ENCODE results near the gene TBCK.
"Not testable (repeated sequence)": the region's sequence is repeated elsewhere in the genome, so short reads cannot be mapped to it uniquely, and the experiment has no call there.

The TBCK gene

DNA sequence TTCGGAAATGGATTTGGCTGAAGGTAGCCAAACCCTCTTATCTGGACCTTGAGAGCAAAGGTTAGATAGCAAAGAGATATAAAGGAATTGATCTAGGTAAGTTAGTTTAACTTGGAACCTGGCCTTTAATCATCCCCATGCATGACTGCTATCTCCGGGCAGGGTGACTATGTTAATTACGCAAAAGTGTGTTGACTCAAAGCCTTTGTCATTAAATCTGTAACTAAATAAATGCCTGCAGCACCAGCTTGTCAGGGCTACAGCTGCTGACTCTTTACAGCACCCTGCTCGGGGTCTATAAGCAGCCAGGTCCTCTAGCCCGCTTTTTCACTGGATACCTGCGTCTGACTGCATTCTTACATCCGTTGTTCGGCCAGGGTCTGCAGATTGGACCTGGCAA lies 201.7 kb downstream of the TBCK start:
- DNase-seq (ENCODE audit: low read depth): no peak

DNA sequence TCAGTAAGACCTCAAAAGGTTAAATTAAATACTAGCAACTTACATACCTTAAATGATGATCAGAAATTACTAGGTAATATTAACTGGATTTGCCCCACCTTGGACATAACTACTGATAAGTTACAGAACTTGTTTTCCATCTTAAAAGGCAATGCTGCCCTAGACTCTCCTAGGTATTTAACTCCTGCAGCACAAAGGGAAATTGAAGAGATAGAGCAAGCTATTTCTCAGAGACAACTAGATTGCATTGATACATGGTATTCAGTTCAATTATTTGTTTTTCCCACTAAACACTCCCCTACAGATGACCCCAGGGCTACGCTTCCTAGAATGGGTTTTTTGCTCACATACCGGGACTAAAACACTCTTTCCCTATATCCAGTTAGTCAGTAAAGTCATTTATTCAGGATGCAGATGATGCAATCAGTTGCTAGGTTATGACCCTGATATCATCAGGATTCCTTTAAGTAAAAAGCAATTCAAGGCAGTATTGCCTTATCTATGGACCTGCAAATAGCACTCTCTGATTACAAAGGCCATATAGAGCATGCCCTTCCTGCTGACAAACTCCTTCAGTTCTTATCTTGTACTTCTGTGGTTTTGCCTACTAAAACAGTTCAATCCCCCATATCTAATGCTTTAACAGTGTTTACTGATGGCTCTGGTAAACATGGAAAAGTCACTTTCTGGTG lies 204.1 kb downstream of the TBCK start:
- DNase-seq (ENCODE audit: low read depth): not testable (repeated sequence)

DNA sequence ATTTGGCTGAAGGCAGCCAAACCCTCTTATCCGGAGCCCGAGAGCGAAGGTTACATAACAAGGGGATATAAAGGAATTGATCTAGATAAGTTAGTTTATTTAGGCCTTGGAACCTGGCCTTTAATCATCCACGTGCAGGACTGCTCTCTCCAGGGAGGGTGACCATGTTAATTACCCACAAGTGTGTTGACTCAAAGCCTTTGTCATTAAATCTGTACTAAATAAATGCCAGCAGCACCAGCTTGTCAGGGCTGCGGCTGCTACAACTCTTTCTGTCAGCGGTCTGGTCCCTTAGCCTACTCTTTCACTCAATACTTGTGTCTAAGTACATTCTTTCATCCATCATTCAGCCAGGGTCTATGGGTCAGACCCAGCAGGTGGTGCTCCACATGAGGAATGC lies 206.1 kb downstream of the TBCK start:
- DNase-seq (ENCODE audit: low read depth): no peak

DNA sequence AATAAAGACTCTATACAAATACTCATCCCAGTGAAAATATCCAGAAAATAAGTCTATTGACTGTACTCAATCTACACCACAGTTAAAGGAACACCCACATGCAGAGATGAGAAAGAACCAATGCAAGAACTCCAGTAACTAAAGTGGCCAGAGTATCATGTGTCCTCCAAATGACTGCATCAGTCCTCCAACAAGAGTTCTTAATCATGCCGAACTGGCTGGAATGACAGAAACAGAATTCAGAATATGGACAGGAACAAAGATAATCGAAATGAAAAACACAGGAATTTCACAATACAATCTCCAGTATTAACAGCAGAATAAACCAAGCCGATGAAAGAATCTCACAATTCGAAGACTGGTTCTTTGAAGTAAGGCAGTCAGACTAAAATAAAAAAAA lies 210.3 kb downstream of the TBCK start:
- no peak for DNase-seq (ENCODE audit: low read depth)

DNA sequence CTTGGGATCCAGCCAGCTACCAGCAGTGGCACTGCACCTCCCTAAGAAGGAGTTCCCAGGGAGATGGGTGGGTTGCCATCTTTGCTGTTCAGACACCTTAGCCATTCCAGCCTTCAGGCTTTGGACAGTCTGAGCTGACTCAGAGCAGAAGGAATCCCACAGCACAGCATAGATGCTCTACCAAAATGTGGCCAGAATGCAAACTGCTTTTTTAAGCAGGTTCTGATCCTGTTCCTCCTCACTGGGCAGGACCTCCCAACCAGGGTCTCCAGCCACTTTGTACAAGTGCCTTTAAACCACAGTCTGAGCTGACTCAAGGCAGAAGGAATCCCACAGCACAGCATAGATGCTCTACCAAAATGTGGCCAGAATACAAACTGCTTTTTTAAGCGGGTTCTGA lies 211.7 kb downstream of the TBCK start:
- DNase-seq (ENCODE audit: low read depth): no peak

DNA sequence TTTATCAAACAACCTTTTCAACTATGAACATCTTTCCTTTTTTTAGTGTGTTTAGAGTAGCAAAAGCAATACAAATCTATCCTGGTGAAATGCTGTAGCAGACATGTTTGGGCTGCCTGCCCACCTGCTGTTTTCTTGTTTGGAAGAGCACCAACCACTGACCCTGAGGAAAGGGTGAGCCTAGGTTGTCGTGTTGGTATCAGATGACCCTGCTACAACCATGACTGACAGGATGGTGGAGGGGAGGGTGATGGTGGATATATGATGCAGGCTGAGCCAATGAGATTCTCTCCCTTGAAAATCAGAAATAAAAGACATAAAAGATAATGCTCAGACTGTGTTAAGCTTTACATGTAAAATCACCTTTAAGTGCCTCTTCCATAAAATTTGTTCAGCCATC lies 219.6 kb downstream of the TBCK start:
- no peak for DNase-seq (ENCODE audit: low read depth)

DNA sequence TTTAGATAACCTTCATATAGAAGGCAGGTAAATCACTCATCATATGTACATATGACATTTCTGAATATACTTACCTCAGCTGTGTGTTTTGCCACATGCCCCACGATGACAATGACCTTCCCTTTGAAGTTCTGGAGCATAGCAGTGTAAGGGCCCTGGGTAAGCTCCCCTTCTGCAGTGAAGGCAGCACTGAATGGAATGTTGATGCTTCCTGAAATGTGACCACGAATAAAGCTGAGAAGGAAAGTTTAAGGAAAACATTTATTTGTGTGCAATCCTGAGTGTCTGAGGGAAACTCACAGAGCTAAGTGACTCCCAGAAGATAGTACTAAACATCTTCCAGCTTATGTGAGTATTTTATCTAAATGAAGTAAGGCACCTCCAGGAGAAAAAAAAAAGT lies 220.6 kb downstream of the TBCK start:
- DNase-seq (ENCODE audit: low read depth): no peak

DNA sequence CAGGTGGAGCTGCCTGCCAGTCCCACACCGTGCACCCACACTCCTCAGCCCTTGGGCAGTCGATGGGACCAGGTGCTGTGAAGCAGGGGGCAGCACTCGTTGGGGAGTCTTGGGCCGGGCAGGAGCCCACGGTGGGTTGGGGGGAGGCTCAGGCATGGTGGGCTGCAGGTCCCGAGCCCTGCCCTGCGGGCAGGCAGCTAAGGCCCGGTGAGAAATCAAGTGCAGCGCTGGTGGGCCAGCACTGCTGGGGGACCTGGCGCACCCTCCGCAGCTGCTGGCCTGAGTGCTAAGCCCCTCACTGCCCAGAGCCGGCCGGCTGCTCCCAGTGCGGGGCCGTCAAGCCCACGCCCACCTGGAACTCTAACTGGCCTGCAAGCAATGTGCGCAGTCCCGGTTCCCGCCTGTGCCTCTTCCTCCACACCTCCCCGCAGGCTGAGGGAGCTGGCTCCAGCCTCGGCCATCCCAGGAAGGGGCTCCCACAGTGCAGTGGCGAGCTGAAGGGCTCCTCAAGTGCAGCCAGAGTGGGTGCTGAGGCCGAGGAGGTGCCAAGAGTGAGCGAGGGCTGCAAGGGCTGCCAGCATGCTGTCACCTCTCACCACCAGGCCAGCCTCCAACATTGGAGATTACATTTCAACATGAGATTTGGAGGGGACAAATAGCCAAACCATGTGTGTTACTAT lies 223.5 kb downstream of the TBCK start:
- no peak for DNase-seq (ENCODE audit: low read depth)

DNA sequence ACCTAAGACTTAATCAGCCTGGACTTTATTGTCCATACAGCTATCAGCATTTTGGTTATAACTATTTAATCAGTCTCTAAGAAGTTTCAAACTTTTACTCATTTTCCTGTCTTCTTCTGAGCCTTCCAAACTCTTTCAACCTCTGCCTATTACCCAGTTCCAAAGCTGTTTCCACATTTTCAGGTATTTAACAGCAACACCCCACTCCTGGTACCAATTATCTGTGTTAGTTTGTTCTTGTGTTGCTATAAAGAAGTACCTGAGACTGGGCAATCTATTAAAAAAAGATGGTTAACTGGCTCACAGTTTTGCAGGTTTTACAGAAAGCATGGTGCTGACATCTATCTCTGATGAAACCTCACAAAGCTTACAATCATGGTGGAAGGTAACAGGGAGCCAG lies 225.2 kb downstream of the TBCK start:
- no peak for DNase-seq (ENCODE audit: low read depth)

DNA sequence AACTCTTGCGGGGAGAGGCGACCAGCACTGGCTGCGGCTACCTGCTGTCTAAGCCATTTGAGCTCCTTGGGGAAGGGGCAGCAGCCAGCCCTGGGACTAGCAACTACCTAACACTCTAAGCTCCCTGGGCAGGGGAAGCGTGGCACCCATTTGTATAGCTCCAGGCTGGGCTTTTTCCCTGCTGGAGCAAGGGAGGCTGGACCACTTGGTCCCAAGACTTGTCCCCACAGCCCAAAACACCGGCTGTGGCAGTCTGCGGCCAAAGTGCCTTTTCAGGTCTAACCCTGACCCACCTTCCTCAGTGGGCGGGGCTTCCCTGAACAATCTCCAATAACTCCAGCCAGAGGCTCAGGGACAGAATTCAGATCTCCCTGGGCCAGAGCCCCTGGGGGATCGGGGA lies 232.9 kb downstream of the TBCK start:
- DNase-seq (ENCODE audit: low read depth): no peak

DNA sequence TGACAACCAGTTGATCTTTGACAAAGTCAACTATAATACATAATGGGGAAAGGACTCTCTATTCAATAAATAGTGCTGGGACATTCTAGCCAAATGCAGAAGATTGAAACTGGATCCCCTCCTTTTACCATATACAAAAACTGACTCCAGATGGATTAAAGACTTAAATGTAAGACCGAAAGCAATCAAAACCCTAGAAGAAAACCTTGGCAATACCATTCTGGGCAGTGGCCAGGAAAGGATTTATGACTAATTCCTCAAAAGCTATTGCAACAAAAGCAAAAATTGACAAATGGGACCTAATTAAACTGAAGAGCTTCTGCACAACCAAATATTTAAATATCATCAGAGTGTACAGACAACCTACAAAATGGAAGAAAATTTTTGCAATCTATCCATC lies 235.6 kb downstream of the TBCK start:
- no peak for DNase-seq (ENCODE audit: low read depth)

DNA sequence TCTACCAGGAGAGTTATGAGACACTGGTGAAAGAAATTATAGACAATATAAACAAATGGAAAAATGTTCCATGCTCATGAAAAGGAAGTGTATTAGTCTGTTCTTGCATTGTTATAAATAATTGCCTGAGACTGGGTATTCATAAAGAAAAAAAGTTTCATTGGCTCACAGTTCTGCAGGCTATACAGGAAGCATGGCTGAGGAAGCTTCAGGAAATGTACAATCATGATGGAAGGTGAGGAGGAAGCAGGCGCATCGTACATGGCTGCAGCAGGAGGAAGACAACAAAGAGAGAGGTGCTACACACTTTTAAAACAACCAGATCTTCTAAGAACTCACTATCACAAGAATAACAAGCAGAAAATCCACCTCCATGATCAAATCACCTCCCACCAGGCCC lies 236.4 kb downstream of the TBCK start:
- no peak for DNase-seq (ENCODE audit: low read depth)

DNA sequence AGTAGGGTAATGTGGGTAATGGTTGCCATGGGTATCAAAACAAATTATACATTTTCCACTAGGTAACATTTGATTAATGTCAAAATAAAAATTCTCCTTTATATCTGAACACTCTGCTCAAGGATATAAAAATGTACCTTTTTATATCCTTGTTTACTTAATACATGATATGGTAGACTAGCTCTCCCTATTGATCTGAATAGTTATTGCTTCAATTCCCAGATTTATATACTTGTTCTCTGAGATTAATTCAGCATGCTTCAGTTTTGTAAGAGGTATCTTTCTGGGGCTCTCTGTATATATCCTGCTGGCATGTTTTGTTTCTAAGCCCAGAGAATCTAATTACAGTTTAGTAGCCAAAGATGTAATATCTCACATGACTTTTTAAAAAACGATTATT lies 251.0 kb downstream of the TBCK start:
- no peak for DNase-seq (ENCODE audit: low read depth)

DNA sequence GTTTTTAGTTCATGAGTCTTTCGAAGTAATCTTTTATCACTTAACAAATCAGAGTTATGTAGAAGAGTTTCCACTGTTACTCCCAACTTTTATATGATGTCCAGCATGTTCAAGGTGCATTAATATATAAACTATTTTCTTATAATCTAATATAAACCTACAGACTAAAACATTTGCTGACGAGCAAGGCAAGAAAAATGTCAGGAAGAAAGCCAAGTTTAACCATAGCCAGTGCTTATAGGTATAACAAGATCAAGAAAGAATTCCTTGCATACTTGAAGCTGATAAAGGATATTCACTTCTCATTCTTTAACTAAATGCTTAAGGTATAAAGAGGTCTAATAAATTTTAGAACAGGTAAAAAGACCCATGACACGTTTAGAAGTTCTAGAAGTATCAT lies 253.0 kb downstream of the TBCK start:
- DNase-seq (ENCODE audit: low read depth): no peak

DNA sequence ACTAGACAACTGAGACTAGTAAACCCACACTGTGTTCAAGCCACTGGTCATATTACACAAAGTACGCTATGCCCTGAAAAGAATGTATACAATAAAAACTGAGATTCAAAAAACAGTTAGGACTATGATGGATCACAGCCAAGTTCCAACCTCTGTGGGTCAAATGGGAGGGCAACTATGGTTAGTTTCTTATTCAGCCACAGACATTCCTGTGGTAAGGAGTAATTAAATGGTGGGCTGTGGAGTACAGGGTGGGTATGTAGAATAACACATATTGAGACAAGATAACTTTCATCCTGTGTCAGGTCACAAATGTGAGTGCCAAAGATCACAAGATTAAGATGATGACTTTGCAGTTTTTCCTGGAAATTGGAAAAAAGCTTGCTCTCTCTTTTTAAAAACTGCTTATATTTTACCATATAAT lies 253.5 kb downstream of the TBCK start:
- no peak for DNase-seq (ENCODE audit: low read depth)

DNA sequence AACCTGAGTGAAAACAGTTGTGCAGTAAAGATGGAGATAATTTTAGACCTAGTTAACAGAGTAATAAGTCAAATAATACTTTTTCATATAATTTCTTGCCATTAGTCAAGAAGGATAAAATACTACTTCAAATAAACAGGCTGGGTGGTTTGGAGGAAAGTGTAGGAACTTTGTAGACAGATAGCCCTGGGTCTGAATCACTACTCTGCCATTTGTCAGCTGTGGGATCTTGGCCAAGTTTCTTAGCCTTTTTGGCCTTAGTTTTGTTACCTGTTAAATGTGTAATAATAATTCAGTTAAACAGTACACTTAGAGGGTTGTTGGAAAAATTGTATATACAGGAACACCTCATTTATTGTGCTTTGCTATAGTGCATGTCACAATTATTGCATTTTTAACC lies 257.1 kb downstream of the TBCK start:
- no peak for DNase-seq (ENCODE audit: low read depth)

DNA sequence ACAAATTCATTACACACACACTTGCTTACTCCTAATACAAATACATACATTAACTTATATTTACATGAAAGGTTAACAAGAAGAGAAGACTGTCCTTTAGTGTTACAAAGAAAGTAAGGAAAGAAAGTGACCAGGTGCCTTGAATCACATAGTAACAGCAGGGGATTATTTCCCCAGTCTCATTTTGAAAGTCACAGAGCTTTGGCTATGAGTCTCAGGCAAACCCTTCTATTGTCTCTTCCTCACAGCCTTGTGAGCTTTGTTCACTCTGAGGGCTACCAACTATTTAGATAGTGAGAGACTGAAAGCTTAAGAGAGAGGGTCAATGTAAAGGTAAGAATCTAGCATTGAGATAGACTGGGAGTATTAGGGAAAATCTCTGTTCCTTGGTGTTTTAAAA lies 259.1 kb downstream of the TBCK start:
- DNase-seq (ENCODE audit: low read depth): no peak

DNA sequence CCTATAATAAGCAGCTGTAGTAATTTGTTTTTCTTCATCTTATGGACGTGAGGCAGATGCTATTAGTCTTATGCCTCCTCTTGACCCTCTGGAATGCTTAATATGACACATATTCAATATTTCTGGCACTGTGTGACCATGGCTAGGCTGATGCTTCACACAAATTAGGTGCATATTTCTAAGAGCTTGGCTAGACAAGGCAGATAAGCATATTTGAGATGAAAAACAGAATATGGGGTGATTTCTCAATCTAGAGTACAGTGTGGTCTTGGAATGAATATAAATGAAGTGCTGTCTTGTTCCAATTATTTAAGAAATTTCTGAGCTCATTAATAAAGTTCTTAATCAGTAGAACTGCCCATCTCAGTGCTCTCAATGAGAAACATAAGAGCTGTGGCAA lies 264.5 kb downstream of the TBCK start:
- DNase-seq (ENCODE audit: low read depth): no peak

DNA sequence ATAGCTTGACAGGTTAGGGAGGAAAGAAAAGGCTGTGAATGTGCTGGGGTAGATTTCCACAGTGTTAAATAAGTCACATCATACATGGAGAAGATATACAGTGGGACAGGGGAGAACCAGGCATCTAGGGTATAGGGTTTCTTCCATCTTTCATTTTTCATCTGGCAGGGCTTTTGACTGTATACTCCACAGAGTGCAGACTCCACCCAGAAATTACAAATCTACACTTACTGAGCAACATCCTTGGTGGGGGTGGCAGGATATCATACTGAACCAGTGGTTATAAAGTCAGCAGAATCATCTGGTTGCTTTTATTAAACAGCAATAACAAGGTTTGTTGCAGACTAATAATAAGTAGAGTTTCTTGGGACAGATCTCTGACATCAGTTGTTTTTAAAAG lies 266.5 kb downstream of the TBCK start:
- DNase-seq (ENCODE audit: low read depth): no peak

DNA sequence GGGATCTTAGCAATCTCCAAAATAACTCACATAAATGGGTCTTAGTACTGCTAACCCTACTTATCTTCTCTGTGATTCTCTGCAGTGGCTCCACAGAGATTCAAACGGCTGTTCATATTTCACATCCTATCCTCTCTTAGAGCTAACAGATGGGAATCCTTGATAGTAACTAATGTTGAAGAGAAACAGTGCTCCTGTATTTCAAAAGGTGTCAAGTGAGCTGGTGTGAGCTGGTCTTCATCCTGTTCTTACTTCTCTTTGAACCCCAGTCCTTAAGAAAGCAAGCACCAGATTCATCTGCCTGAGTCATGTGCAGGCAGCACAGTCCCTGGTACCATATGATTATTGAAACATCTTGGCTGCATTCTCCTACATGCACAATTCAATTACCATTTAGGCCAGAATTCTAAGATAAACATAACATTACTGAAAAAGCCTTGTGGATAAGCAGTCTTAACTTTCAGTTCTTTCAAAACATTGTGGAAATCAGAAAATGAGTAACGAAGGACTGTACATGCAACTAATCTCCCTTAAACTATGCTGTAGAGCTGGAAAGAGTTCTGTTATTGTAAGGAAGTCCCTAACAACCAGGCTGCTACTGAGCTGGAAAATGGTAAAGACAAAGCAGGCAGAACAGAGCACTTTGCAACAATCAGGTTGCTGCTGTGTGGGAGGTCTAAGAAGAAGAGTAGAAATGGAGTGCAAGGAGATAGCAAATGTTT lies 267.6 kb downstream of the TBCK start:
- DNase-seq (ENCODE audit: low read depth): no peak

DNA sequence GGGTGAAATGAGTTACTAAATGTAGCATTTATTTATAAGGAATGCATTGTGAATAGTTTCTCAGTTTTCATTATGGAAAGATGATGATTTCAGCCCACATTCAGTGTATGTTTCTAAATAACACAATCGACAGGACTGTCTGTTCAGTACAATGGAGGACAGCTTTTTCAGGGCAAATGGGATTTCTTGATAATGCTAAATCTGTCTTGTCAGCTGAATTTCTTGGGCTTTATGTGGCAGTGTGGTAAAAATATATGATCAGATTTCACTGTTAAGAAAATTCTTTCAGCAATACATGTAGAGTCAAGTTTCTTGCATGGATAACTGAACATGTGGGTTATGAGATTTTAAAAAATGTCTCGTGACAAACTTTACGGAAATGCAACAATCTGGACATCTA lies 269.9 kb downstream of the TBCK start:
- no peak for DNase-seq (ENCODE audit: low read depth)

DNA sequence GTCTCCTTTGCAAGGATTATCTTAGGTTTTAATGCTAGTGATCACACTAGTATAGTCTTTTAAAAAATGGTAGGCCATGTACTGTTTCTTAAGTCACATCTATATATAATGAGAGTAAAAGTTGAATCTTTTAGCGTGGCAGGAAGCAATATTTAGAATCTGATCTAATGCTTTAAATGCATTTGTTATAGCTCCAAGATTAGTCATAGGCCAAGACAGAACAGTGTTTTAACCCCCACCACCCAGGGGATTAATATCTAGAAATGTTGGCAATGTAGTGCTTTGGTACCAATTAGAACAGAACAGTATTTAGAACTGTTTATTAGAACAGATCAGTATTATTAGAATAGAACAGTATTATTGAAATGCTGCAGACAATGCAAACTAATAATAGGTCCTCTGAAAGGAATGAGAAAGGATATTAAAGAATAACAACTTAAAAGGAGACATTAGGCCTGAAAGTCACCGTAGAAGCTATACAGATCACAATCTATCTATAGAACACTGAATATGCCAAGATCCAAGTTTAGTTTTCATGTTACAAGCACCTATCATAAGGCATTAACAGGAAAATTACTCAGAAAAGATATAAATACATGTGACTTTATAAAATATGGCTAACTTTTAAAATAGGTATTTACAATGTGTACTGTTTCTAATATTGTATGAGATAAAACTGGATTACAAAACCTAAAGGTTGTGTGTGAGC lies 274.6 kb downstream of the TBCK start:
- no peak for DNase-seq (ENCODE audit: low read depth)

DNA sequence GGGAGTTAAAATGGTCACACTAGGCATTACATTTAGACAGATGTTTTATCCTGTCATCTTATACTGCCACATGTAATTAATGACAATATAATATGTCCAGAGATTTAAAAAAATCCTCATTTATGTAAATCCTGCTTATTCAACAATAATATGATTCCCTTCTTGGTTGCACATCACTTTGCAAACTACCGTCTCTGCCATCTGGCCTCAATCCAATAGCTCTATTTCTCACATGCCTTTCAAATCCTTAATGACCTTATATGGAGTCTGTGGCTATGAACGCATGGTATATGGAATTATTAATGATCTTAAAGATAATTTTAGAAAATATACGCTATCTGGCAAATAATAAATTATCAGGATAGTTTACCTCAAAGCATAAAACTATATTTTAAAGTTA lies 276.2 kb downstream of the TBCK start:
- DNase-seq (ENCODE audit: low read depth): no peak

Measured in stimulated activated CD8-positive, alpha-beta memory T cell treated with anti-CD3 and anti-CD28 coated beads, Interleukin-4, amount 100 ng/mL, for 24 hours (primary cell).